Fibroblast of lung (primary cell): ENCODE results near the gene ANKMY1.

Experiments
- EZH2 ChIP-seq: IDR thresholded peaks from 2 replicates; pipeline ENCODE4 v1.5.1; 2012; ENCODE audit warnings: low read length, control low read depth, mild to moderate bottlenecking; ENCODE audit errors: missing control alignments
- TF ChIP-seq, protein P1 (sequence below), 2 donors: IDR thresholded peaks in 1 of 2; conservative IDR thresholded peaks in 1 of 2; 1 replicate in 1 of 2; 2 replicates in 1 of 2; pipeline ENCODE4 v1.5.1; 2011 to 2012; ENCODE audit warnings: low read length in 2 of 2, control low read depth in 1 of 2, inconsistent platforms in 1 of 2, low read depth in 1 of 2, mild to moderate bottlenecking in 1 of 2

DNA sequence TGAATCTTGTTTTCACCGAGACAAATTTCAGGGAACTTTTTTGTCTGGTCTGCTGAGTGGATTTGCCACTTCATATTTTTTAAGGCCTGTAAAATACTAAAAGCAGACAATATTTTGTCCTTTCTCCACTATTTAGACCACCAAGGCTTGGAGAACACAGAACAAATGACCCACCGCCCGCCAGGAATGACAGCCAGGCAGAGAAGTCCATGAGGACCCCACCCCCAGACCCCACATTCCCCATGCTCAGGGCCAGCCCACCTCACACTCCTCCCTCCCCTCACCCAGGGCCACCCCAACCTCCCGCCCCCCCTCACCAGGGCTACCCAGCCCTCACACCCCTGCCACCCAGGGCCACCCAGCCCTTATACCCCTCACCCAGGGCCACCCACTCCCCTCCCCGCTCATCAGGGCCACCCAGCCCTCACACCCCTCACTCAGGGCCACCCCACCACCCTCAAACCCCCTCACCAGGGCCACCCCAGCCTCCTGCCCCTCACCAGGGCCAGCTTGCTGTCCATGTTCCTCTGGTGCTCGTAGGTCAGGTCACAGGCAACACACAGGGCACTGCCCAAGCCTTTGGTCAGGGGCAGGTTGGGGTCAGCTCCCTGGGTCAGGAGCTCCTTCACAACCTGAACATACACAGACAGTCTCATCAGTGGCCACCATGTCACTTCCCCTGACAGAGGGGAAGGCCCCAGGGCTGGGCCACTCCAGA is 50.6 kb downstream of the ANKMY1 start:
- TF ChIP-seq, protein P1, sequence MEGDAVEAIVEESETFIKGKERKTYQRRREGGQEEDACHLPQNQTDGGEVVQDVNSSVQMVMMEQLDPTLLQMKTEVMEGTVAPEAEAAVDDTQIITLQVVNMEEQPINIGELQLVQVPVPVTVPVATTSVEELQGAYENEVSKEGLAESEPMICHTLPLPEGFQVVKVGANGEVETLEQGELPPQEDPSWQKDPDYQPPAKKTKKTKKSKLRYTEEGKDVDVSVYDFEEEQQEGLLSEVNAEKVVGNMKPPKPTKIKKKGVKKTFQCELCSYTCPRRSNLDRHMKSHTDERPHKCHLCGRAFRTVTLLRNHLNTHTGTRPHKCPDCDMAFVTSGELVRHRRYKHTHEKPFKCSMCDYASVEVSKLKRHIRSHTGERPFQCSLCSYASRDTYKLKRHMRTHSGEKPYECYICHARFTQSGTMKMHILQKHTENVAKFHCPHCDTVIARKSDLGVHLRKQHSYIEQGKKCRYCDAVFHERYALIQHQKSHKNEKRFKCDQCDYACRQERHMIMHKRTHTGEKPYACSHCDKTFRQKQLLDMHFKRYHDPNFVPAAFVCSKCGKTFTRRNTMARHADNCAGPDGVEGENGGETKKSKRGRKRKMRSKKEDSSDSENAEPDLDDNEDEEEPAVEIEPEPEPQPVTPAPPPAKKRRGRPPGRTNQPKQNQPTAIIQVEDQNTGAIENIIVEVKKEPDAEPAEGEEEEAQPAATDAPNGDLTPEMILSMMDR (conservative IDR thresholded peaks at IDR 0.05 in 1 of 2, IDR thresholded peaks at IDR 0.05 in 1 of 2; ENCODE audit: low read depth in 1 of 2, low read length in 2 of 2), result no peak
- TF ChIP-seq EZH2, result no peak
